Hepatic stellate cell (primary cell): ENCODE results near the gene RGS14.
A peak's percentile ranks its signal among the peaks of the same experiment; 100 is the strongest.
"Not testable (repeated sequence)": the region's sequence is repeated elsewhere in the genome, so short reads cannot be mapped to it uniquely, and the experiment has no call there.

Experiments
- DNase-seq: peaks from one replicate; pipeline ENCODE4 v3.0.0; 2011; ENCODE audit warnings: low spot score

The RGS14 gene

GRCh38 chr5:177366528-177367322 lies 9.0 kb downstream of the RGS14 start:
- peak; percentile 98 for DNase-seq

DNA sequence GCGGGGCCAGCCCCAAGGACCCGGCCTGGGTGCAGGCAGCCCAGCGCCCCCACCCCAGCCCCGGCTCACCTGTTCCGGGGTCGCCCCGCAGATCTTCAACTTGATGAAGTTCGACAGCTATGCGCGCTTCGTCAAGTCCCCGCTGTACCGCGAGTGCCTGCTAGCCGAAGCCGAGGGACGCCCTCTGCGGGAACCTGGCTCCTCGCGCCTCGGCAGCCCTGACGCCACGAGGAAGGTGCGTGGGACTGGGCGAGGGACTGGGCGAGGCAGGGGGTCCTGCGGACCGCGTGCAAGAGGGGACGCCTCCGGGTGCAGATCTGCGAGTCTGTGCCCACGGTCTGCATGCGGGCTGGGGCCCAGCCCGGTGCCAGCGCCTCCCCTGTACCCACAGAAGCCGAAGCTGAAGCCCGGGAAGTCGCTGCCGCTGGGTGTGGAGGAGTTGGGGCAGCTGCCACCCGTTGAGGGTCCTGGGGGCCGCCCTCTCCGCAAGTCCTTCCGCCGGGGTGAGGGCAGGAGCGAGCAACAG lies 9.7 kb downstream of the RGS14 start:
- DNase-seq, result no peak

GRCh38 chr5:177367981-177368868 lies 10.5 kb downstream of the RGS14 start:
- no peak for DNase-seq

DNA sequence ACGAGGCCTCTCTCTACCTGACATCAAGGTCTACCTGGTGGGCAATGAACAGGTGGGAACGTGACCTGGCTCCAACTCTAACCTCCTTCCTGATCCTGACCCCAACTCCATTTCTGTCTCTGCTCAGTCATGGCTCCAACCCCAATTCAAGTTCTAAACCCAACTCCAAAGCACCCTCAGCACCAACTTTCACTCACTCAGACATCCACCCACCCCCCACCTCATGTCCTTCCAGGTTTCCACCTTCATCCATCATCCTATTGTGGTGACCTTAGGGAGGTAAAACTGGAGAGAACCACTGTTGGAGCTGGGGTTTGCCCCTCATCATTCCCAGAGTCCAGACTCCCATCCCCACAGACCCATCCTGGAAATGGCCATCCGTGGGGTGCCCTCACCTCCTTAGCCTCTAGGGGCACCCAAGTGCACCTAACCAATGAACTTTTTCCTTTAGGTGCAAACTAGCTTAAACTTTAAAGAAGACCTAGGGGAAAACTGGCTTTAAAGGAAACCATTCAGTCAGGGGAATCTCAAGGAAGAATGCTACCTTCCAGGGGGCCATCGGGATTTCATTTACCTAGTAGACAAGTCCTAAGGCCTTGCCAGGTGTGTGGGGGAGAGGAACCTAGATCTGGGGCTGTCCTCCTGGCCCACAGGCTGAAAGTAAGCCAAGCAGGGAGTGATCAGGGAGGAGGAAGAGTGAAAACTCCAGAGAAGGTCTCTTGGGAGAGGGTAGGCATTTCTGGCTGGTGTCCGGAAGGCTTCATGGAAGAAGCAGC lies 11.3 kb downstream of the RGS14 start:
- peak; percentile 78 for DNase-seq

- no peak for DNase-seq
Observed at GRCh38 chr5:177369645-177370440, 12.1 kb downstream of the RGS14 start.

- peak; percentile 71 for DNase-seq
Observed at GRCh38 chr5:177370488-177371119, 12.9 kb downstream of the RGS14 start.

DNA sequence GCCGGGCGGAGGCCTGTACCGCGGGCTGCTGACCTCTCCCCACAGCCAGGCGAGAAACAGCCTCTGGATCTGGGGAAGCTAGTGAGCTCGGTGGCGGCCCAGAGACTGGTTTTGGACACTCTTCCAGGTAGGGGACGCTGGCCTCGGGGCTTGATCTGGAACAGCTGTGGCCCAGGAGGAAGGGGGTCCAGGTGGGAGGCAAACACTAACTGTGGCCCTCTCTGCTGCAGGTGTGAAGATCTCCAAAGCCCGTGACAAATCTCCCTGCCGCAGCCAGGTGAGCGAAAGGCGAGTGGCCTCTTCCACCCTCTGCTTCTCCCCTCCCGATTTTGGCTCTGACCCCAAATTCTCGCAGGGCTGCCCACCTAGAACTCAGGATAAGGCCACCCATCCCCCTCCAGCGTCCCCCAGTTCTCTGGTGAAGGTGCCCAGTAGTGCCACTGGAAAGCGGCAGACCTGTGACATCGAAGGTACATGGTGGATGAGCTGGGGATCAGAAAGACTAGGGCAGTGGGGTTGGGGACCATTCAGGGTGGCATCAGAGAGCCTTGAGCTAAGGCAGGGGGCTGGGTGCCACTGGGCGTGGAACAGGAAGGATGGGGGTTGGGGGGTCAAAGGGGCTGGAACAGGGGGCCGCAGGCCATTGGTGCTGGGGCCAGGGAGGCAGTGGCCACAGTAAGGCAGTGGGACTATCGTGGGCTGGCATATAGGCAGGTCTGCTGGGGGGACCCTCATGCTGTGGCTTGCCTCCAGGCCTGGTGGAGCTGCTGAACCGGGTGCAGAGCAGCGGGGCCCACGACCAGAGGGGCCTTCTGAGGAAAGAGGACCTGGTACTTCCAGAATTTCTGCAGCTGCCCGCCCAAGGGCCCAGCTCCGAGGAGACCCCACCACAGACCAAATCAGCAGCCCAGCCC lies 13.7 kb downstream of the RGS14 start:
- no peak for DNase-seq

DNA sequence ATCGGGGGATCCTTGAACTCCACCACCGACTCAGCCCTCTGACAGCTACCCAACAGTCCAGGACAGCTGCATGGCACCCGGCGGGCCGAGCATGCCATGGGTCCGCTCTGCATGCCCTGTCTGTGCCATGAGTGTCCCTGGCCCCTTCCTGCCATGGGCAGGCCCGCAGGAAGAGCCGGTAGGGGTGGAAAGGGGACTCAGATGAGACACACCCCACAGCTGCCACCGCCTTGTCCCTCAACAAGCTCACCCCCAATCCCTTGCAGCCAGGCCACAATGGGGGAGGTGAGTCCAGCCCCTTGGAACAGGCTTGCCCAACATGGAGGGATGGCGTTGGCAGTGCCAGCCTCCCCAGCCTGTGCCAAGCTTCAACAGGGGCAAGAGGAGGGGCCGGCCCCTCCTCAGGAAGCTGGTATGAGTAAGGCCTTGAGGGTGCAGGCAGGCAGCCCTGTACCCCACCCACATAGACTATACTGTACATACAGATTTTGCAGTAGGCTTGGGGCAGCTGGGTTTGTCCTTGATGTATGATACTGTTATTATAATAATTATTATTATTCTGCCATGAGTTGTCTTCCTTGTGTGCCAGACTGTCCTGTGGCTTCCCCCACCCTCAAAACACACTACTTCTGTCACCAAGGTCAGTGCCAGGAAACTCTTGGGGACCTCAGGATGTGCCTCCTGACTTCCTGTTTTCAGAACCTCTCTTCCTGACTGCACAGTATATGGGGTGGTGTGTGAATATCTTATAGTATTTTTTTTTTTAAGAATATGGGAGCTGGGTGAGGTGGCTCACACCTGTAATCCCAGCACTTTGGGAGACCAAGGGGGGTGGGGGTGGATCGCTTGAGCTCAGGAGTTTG lies 14.5 kb downstream of the RGS14 start:
- DNase-seq, result no peak

GRCh38 chr5:177372910-177373309 lies 15.2 kb downstream of the RGS14 start:
- DNase-seq, result no peak

DNA sequence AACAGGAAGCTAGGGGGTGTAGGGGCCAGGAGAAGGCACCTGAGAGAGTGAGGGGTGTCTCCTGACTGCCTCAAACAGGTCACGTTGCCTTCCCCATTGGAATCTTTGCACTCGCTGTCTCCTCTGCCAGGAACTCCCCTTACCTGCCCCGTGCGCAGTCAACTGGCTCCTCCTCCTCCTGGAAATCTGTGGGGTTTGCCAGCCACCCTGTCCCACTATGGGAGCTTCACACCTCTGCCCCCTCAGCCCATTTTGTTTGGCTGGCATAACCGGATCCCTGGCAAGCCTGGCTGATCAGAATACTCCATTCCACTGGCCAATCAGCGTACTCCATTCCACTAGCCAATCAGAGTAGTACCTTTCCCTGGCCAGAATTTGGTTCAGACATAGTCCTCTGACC lies 16.1 kb downstream of the RGS14 start:
- no peak for DNase-seq

GRCh38 chr5:177374211-177374610 lies 16.5 kb downstream of the RGS14 start:
- DNase-seq, result no peak

DNA sequence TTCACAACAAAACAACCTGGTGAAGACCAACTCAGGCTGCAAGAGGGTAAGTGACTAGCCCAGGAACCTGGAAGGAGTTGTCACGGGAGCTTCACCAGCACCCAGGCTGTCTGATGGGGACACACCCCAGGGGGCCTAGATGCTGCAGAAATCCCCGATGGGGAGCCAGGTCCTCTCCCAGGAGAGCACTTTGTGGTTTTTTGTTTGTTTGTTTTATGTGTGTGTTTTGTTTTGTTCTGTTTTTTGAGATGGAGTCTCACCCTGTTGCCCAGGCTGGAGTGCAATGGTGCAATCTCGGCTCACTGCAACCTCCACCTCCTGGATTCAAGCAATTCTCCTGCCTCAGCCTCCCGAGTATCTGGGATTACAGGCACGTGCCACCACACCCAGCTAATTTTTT lies 17.8 kb downstream of the RGS14 start:
- not testable (repeated sequence) for DNase-seq

- DNase-seq, result no peak
Observed at GRCh38 chr5:177376107-177376506, 18.4 kb downstream of the RGS14 start.

GRCh38 chr5:177377851-177378776 lies 20.4 kb downstream of the RGS14 start:
- DNase-seq, result no peak

GRCh38 chr5:177378884-177379883 lies 21.5 kb downstream of the RGS14 start:
- DNase-seq, result peak; percentile 83

- DNase-seq, result no peak
Observed at GRCh38 chr5:177380805-177381126, 23.0 kb downstream of the RGS14 start.
